Brain microvascular endothelial cell (primary cell): ENCODE data around the gene PCNT.

Source experiments
- DNase-seq: peaks from one replicate; pipeline ENCODE4 v3.0.0-alpha.2; 2020
- H3K27ac ChIP-seq: fragments of 250-450 bp; sonication (Bioruptor Pico); 2 replicates; pipeline ENCODE4 v1.5.1; 2020; ENCODE audit warnings: mild to moderate bottlenecking, moderate library complexity
- H3K27me3 ChIP-seq: fragments of 250-450 bp; sonication (Bioruptor Pico); replicated peaks from 2 replicates; pipeline ENCODE4 v1.5.1; 2020; ENCODE audit warnings: mild to moderate bottlenecking
- H3K36me3 ChIP-seq: fragments of 250-450 bp; sonication (Bioruptor Pico); replicated peaks from 2 replicates; pipeline ENCODE4 v1.5.1; 2020; ENCODE audit warnings: mild to moderate bottlenecking
- H3K4me3 ChIP-seq: 2 replicates; pipeline ENCODE4 v1.5.1; 2011; ENCODE audit warnings: low read depth, mild to moderate bottlenecking, control low read depth, low read length, moderate library complexity
- CTCF ChIP-seq: IDR thresholded peaks from 2 replicates; pipeline ENCODE4 v1.5.1; 2011; ENCODE audit warnings: low read depth, mild to moderate bottlenecking, moderate library complexity, low read length, control low read depth, inconsistent platforms; ENCODE audit errors: missing control alignments
- in situ Hi-C: cut with HindIII; loops from 2 replicates; pipeline ENCODE4 v1.10.0; 2017; ENCODE audit warnings: low sequenced_read_pairs, low pct_ligation_motif_present

PCNT gene

DNA sequence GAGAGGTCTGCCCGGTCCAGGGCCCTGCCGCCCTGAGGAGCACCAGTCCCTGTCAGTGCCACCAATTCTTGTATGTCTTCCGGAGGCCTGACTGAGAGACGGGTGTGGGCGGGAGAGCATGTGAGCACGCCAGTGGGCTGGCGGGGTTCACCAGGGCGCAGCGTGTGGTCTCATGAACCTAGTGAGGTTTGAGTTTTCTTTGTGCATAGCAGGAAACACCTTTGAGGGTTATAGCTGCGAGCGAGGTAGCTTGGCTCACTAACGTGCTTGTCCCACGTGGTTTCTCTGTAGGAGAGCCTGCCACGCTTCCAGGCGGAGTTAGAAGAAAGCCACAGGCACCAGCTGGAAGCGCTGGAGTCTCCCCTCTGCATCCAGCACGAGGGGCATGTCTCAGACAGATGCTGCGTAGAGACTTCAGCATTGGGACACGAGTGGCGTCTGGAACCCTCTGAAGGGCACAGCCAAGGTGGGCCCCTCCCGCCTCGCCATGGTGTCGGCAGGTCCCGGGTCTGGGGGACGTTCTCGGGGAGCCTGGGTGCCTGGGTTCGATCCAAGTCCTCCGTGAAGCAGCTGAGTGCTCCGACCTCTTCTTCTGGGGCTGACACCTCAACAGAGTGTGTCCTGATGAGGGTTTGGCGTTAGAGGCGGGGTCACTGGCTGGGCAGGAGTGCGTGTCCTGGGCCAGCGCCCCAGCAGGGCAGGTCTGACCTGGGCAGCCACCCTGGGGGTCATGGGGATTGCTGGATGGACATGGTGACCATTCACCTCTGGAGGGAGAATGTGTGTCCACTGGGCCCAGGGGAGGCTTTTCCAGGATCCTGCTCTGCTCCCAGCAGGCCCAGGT lies 31.4 kb downstream of the PCNT start:
- in situ Hi-C loops = no loop called here
- DNase-seq = no peak
- Histone ChIP-seq H3K27ac (no peak overlapping the region), H3K4me3 (no peak overlapping the region), H3K27me3 (no peaks in the 10 kb centered on the region), H3K36me3 (peaks cover 54% of the 10 kb centered on the region)
- TF ChIP-seq CTCF = no peak

- peaks cover 53% of the 10 kb centered on the region for H3K36me3 ChIP-seq
- TF ChIP-seq CTCF = no peak
- in situ Hi-C loops = no loop called here
Measured at GRCh38 chr21:46356005-46356338, 32.0 kb downstream of the PCNT start.

DNA sequence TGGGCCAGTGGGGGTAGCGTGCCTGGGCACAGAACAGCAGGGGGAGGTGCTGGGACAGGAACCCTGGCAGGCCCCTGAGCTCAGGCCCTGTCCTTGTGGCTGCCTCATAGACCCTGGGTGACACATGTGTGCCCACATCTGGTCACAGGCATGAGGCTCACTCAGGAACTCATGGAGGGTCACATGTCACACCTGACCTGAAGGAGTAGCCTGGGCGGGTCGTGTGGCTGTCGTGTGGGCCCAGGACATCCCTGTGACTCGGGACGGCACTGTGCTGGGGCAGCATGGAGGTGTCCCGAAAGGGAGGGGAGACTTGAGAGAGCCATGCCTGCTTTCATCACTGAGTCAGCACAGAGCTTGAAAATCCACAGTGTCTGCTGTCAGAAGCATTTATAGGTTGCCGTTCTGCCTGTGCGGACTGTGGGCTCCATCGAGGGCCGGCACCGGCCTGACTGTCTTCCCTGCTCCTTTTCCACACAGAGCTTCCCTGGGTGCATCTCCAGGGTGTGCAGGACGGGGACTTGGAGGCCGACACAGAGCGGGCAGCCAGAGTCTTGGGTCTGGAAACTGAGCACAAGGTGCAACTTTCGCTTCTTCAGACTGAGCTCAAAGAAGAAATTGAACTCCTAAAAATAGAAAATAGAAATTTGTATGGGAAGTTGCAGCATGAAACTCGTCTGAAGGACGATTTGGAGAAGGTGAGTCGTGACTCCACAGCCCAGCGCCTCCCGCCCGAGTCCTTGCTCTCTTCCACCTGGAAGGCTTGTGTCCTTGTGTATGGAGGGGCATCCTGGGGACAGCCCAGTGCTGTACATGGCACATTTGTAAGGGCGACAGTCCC lies 32.8 kb downstream of the PCNT start:
- Histone ChIP-seq H3K4me3 (no peak overlapping the region), H3K27me3 (no peaks in the 10 kb centered on the region), H3K27ac (no peak overlapping the region), H3K36me3 (peaks cover 50% of the 10 kb centered on the region)
- no peak for TF ChIP-seq CTCF
- in situ Hi-C loops = no loop called here
- DNase-seq = no peak

More at GRCh38 chr21:46356005-46356338, 32.0 kb downstream of the PCNT start:
- H3K4me3 ChIP-seq = no peak overlapping the region
- H3K27me3 ChIP-seq = no peaks in the 10 kb centered on the region
- DNase-seq = no peak
- H3K27ac ChIP-seq = no peak overlapping the region

- no peak for TF ChIP-seq CTCF
- peaks cover 49% of the 10 kb centered on the region for H3K36me3 ChIP-seq
- no peak overlapping the region for H3K27ac ChIP-seq
- in situ Hi-C loops = no loop called here
- no peak for DNase-seq
- H3K27me3 ChIP-seq = no peaks in the 10 kb centered on the region
- H3K4me3 ChIP-seq = no peak overlapping the region
Measured at GRCh38 chr21:46357335-46357604, 33.3 kb downstream of the PCNT start.

- peaks cover 43% of the 10 kb centered on the region for H3K36me3 ChIP-seq
- TF ChIP-seq CTCF = no peak
- no peaks in the 10 kb centered on the region for H3K27me3 ChIP-seq
- in situ Hi-C loops = no loop called here
- no peak for DNase-seq
- no peak overlapping the region for H3K4me3 ChIP-seq
- H3K27ac ChIP-seq = no peak overlapping the region
Measured at GRCh38 chr21:46357684-46358425, 33.9 kb downstream of the PCNT start.
